HG03439 (cell line): ENCODE measurements around the gene MST1.

ENCODE experiments used
- ATAC-seq: cut with Tn5 transposase; IDR thresholded peaks from one replicate; pipeline ENCODE4 v1.9.1; 2021; ENCODE audit warnings: mild to moderate bottlenecking, moderate library complexity; ENCODE audit not compliant: unreplicated experiment

MST1 gene

GRCh38 chr3:49689046-49689907, at the start of gene MST1, which contains the start of gene RNF123:
Gene MST1 (minus strand): TSS chr3:49689474. CDS start chr3:49688691, 783 bp downstream.
Gene RNF123 (plus strand): TSS chr3:49689557. CDS start chr3:49691166, 1,609 bp downstream.
- peak; percentile 70 for ATAC-seq

- no peak for ATAC-seq
Observed at GRCh38 chr3:49738067-49738713, 48.9 kb upstream of the MST1 start.

GRCh38 chr3:49734752-49735151, 45.5 kb upstream of the MST1 start:
- no peak for ATAC-seq

- ATAC-seq: no peak
Observed at GRCh38 chr3:49733551-49733950, 44.3 kb upstream of the MST1 start.

- no peak for ATAC-seq
Observed at GRCh38 chr3:49732597-49732996, 43.3 kb upstream of the MST1 start.

- ATAC-seq: no peak
Observed at GRCh38 chr3:49729966-49730609, 40.8 kb upstream of the MST1 start.

- no peak for ATAC-seq
Observed at GRCh38 chr3:49727924-49728361, 38.7 kb upstream of the MST1 start.

- no peak for ATAC-seq
Observed at GRCh38 chr3:49727154-49727923, 38.1 kb upstream of the MST1 start.

GRCh38 chr3:49725906-49726681, 36.8 kb upstream of the MST1 start:
- no peak for ATAC-seq

- ATAC-seq: no peak
Observed at GRCh38 chr3:49724586-49724985, 35.3 kb upstream of the MST1 start.

GRCh38 chr3:49723628-49724551, 34.6 kb upstream of the MST1 start, which contains the start of gene GMPPB:
Gene GMPPB (minus strand): TSS chr3:49723951. CDS start chr3:49723726, 225 bp downstream.
- peak; percentile 76 for ATAC-seq

- ATAC-seq: no peak
Observed at GRCh38 chr3:49723296-49723627, 34.0 kb upstream of the MST1 start.

GRCh38 chr3:49722896-49723295, 33.6 kb upstream of the MST1 start:
- no peak for ATAC-seq

GRCh38 chr3:49721896-49722781, 32.9 kb upstream of the MST1 start:
- ATAC-seq: no peak

GRCh38 chr3:49721596-49721895, 32.3 kb upstream of the MST1 start:
- no peak for ATAC-seq

GRCh38 chr3:49720855-49721595, 31.8 kb upstream of the MST1 start:
- ATAC-seq: no peak

- ATAC-seq: peak; percentile 35
Observed at GRCh38 chr3:49719214-49719884, 30.1 kb upstream of the MST1 start, which contains the start of gene AMIGO3. Gene AMIGO3 (minus strand): TSS chr3:49719684. CDS start chr3:49719465, 219 bp downstream.
